DND-41 (cell line): ENCODE data around the gene INPP5B.

ENCODE experiments used
- ATAC-seq: fragments of 200-7000 bp; cut with Tn5 transposase; 3 replicates; pipeline ENCODE4 v1.9.1; 2021; ENCODE audit warnings: low read depth; ENCODE audit not compliant: insufficient read depth
- DNase-seq: peaks from one replicate; pipeline ENCODE4 v3.0.0-alpha.2; 2020
- H2AFZ ChIP-seq: 2 replicates; pipeline ENCODE4 v1.6.0; 2012; ENCODE audit warnings: low read depth, low read length
- H3K27ac ChIP-seq: 2 replicates; pipeline ENCODE4 v1.5.1; 2012; ENCODE audit warnings: low read length, inconsistent platforms
- H3K27me3 ChIP-seq: fragments of 200-600 bp; sonication (generic); 2 replicates; pipeline ENCODE4 v1.6.0; 2012; ENCODE audit warnings: low read length, mild to moderate bottlenecking, inconsistent platforms; ENCODE audit not compliant: insufficient read depth, poor library complexity
- H3K36me3 ChIP-seq: 2 replicates; pipeline ENCODE4 v1.5.1; 2012; ENCODE audit warnings: low read length, inconsistent platforms; ENCODE audit not compliant: insufficient read depth
- H3K4me1 ChIP-seq: 2 replicates; pipeline ENCODE4 v1.5.1; 2012; ENCODE audit warnings: mild to moderate bottlenecking, low read length; ENCODE audit not compliant: insufficient read depth
- H3K4me2 ChIP-seq: 2 replicates; pipeline ENCODE4 v1.6.0; 2012; ENCODE audit warnings: mild to moderate bottlenecking, moderate library complexity, low read length, inconsistent platforms; ENCODE audit not compliant: insufficient read depth
- H3K4me3 ChIP-seq, 2 experiments: fragments of 200-600 bp in 1 of 2; shearing (Covaris generic) in 1 of 2; 2 replicates each; pipeline ENCODE4 v1.5.1; 2012 to 2016; ENCODE audit warnings: inconsistent platforms in 2 of 2, low read length in 2 of 2, mild to moderate bottlenecking in 2 of 2, low read depth in 1 of 2, moderate library complexity in 1 of 2
- H3K79me2 ChIP-seq: 2 replicates; pipeline ENCODE4 v1.6.0; 2012; ENCODE audit warnings: low read length, inconsistent platforms; ENCODE audit not compliant: insufficient read depth
- H3K9ac ChIP-seq: 2 replicates; pipeline ENCODE4 v1.6.0; 2012; ENCODE audit warnings: low read depth, mild to moderate bottlenecking, inconsistent platforms, low read length, moderate library complexity
- H3K9me3 ChIP-seq: 2 replicates; pipeline ENCODE4 v1.5.1; 2012; ENCODE audit warnings: low read length, moderate library complexity, mild to moderate bottlenecking, inconsistent platforms; ENCODE audit not compliant: insufficient read depth, severe bottlenecking
- H4K20me1 ChIP-seq: 2 replicates; pipeline ENCODE4 v1.6.0; 2012; ENCODE audit warnings: low read length; ENCODE audit not compliant: insufficient read depth
- CTCF ChIP-seq: IDR thresholded peaks from 2 replicates; pipeline ENCODE4 v1.5.1; 2012; ENCODE audit warnings: borderline replicate concordance, low read length, moderate library complexity, mild to moderate bottlenecking; ENCODE audit not compliant: poor library complexity, severe bottlenecking; ENCODE audit errors: extremely low read depth
- EZH2 ChIP-seq: IDR thresholded peaks from 3 replicates; pipeline ENCODE4 v1.6.1; 2012; ENCODE audit warnings: borderline replicate concordance, low read depth, mild to moderate bottlenecking, moderate library complexity, low read length, inconsistent platforms; ENCODE audit not compliant: severe bottlenecking

Gene INPP5B

GRCh38 chr1:37879865-37880264 lies 67.0 kb downstream of the INPP5B start:
- peaks cover 61% of the 10 kb centered on the region for H3K36me3 ChIP-seq
- no peak for ATAC-seq

GRCh38 chr1:37878071-37878470 lies 68.8 kb downstream of the INPP5B start:
- DNase-seq (no peak), ATAC-seq (no peak)
- H3K4me3 ChIP-seq, result no peak overlapping the region
- no peaks in the 10 kb centered on the region for H3K4me1 ChIP-seq
- peaks cover 71% of the 10 kb centered on the region for H3K36me3 ChIP-seq
- no peaks in the 10 kb centered on the region for H3K9me3 ChIP-seq
- no peak overlapping the region for H2AFZ ChIP-seq
- no peak for TF ChIP-seq CTCF
- TF ChIP-seq EZH2, result no peak
- H3K9ac ChIP-seq, result no peak overlapping the region
- no peaks in the 10 kb centered on the region for H4K20me1 ChIP-seq
- no peaks in the 10 kb centered on the region for H3K27me3 ChIP-seq
- no peak overlapping the region for H3K27ac ChIP-seq
- H3K79me2 ChIP-seq, result no peaks in the 10 kb centered on the region
- H3K4me2 ChIP-seq, result no peak overlapping the region

More at GRCh38 chr1:37879865-37880264, 67.0 kb downstream of the INPP5B start:
- Histone ChIP-seq H2AFZ (no peak overlapping the region), H3K27ac (no peak overlapping the region), H3K79me2 (no peaks in the 10 kb centered on the region), H3K4me2 (no peak overlapping the region), H3K4me3 (no peak overlapping the region), H3K27me3 (no peaks in the 10 kb centered on the region), H3K9ac (no peak overlapping the region), H3K4me1 (no peaks in the 10 kb centered on the region), H3K9me3 (no peaks in the 10 kb centered on the region), H4K20me1 (no peaks in the 10 kb centered on the region)
- no peak for DNase-seq
- TF ChIP-seq CTCF, result no peak
- no peak for TF ChIP-seq EZH2

- no peak overlapping the region for H3K9ac ChIP-seq
- ATAC-seq, result no peak
- TF ChIP-seq EZH2 (no peak), CTCF (peak; percentile 18)
- no peaks in the 10 kb centered on the region for H3K4me1 ChIP-seq
- H3K27ac ChIP-seq, result no peak overlapping the region
- peaks cover 62% of the 10 kb centered on the region for H3K36me3 ChIP-seq
- no peaks in the 10 kb centered on the region for H3K27me3 ChIP-seq
- H3K4me3 ChIP-seq, result no peak overlapping the region
- H3K4me2 ChIP-seq, result no peak overlapping the region
- no peak overlapping the region for H2AFZ ChIP-seq
- DNase-seq, result no peak
- H3K9me3 ChIP-seq, result no peaks in the 10 kb centered on the region
- no peaks in the 10 kb centered on the region for H3K79me2 ChIP-seq
- H4K20me1 ChIP-seq, result no peaks in the 10 kb centered on the region
These were observed 71.0 kb downstream of the INPP5B start for GRCh38 chr1:37875833-37876232.

- Histone ChIP-seq H3K27me3 (no peaks in the 10 kb centered on the region), H3K4me1 (no peaks in the 10 kb centered on the region), H3K9me3 (no peaks in the 10 kb centered on the region), H3K36me3 (peaks cover 65% of the 10 kb centered on the region), H3K27ac (no peak overlapping the region), H3K4me2 (no peak overlapping the region), H4K20me1 (no peaks in the 10 kb centered on the region), H2AFZ (no peak overlapping the region), H3K4me3 (no peak overlapping the region), H3K9ac (no peak overlapping the region), H3K79me2 (no peaks in the 10 kb centered on the region)
- no peak for TF ChIP-seq CTCF
- TF ChIP-seq EZH2, result no peak
- no peak for ATAC-seq
- no peak for DNase-seq
These were observed 74.2 kb downstream of the INPP5B start for GRCh38 chr1:37872692-37873091.
